Endometrium (tissue), 2 donors: ENCODE data around the gene SLC43A1.
A peak's percentile ranks its signal among the peaks of the same experiment; 100 is the strongest.
"Not testable (repeated sequence)": the region's sequence is repeated elsewhere in the genome, so short reads cannot be mapped to it uniquely, and the experiment has no call there.

Experiments
- FAIRE-seq: peaks from 2 replicates; lab custom pipeline; 2012; peaks lifted over from hg19 to GRCh38; lab: Jason Lieb, UNC
- donor health status: control.
- donor health status: control.

SLC43A1 gene

DNA sequence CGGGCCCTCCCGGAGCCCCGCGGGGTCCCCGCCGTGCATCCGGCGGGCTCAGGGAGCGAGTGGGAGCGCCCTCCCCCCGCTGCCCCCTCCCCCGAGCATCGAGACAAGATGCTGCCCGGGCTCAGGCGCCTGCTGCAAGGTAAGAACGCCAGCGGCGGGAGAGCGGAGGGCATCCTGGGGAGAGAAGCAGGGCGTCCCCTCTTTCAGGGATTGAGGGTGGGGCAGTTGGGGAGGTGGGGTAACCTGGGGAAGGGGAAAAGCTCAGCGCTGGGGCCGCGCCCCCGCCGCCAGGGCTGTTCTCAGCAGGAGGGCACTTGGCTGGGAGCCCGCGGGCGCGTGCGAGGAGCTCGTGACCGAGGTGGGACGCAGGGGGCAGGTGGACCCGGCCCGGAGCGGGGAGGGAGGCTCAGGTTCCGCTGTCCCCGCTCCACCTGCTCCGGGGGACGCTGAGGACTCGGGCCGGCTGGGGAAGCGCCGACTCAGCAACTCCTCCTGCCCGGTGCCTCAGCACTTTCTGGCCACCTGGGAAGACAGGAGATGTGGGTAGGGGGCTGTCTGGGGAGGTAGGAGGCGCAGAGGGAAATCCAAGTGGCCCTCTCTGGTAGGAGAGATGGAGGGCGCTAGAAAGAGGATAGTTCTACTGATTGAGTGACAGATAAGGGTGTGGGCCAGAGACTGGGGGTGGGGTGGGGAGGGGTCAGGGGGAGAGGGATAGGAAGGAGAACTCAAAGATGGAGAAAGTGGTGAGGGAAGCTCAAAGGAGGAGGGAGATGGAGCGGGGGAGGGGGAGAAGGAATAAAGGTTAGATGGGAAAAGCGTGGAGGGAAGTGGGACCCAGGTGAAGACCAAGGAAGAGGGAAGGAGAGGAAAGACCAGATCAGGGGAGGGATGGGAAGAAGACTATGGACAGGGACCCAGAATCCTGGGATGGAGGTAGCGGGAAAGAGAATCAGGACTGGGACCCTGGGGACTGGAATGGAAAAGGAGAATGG lies 54.4 kb downstream of the SLC43A1 start:
- FAIRE-seq: no peak

DNA sequence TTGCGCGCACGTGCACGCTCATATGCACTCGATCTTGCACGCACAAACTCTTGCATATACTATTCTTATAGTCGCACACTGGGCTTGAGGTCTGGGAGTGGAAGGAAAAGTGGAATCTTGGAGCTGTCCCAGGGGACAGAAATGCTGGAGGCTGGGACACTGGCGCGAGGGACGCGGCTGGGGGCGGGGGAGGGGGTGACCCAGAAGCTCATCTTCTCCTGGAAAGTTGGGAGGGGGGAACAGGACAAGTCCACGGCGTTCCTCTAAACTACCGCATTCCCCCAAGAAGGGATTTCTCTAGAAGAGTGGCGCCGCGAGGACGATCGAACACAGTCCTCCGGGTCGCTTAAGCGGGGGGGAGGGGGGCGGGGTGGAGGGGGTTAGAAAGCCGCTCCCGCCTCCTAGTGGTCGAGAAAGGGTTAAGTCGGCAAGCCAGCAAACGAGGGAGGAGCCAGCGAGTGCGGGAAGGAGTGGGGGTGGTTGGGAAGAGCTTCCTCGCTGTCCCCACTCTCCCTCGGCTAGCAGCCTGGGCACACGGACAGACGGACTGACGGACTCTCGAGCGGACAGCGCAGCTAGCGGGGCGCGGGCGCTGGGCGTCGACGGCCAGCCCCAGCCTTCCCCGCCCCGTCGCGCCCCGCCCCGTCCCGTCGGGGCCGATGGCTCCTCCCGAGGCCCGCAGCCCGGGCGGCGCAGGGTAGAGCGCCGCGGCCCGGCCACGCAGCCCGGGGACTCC lies 55.3 kb downstream of the SLC43A1 start, which contains the start of gene RTN4RL2:
RTN4RL2 (plus strand) TSS at position 507 of the 736 bp plus-strand sequence. CDS start 338 bp downstream, outside the sequence.
- FAIRE-seq: no peak

DNA sequence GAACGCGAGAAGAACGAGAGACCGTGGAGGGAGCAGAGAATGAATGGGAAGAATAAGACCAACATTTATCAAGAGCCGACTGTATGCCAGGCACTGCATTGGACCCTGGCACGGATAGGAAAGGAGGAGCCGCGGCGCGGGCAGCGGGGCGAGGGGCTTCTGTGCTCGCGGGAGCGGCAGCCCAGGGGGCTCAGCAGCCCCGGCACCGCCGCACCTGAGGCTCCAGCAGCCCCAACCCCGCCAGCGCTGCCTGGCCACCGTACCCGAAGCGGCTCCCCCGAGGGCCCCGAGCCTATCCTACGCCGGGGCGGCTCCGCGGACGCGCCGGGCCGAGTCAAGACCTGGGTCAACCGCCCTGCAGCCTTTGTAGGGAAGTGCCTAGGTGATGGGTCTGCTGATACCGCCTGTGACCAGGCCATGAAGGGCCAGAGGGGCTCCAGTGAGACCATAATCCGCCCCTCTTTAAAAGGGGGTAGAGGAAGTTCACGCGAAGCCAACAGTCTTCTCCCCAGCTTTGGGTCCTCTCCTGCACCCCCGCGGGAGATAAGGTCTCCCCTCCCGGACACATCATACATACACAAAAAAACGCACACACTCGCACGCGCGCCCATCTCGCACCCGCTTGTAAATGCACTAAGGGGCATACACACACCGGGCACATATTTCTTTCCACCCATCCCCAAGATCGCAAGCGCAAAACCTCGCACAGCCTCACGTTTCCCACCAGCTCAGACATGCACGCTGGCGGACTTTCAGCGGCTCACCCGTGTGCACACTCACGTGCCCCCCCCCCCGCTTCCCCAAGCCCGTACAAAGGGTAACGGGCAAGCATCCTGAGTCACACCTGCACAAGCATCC lies 56.1 kb downstream of the SLC43A1 start:
- FAIRE-seq: no peak

DNA sequence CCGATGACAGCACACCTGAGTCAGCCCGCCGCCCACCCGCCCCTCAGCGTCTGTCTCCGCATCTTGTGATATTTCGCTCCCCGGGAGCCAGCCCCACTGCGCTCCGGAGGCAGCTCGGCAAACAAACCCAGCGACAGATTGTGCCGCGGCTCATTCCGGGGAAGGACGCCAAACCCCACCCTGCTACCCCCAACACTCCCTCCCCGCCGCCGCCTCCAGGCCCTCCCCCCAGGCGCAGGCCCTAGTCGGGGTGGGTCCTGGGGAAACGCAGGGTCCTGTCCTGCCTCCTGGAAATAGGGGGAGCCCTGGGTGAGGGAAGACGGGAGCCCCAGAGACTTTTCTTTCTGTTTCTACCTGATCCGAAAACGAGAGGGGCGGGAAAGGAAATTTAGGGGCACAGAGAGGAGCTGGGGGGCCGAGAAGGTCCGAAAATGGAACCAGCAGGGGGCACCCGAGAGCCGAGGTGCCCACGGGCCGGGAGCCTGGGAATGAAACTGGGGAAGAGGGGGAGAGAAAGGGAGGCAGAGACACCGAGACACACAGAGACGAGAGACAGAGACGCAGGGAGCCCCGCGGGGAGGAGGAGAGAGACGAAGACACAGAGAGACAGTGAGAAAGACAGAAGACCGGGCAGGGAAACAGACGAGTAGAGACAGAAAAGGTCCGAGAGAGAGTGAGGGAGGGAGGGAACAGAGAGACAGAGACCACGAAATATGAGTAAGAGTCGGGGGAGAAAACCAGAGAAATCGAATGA lies 56.9 kb downstream of the SLC43A1 start:
- FAIRE-seq: no peak

DNA sequence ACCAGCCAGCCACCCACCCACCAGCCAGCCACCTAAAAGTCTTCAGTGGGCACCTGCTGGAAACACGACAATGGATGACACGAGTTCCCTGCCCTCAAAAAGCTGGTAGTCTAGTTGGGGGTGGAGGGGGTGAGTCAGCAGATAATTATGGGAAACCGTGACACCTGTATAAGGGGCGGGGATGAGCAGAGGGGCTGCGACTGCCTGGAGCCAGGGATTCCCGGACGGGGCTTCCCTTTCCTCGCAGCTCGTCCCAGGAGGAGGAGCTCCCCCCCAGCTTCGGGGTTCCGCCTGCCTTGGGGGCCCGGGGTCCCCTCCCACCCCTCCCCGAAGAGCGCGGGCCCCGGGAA lies 57.5 kb downstream of the SLC43A1 start:
- FAIRE-seq: no peak

DNA sequence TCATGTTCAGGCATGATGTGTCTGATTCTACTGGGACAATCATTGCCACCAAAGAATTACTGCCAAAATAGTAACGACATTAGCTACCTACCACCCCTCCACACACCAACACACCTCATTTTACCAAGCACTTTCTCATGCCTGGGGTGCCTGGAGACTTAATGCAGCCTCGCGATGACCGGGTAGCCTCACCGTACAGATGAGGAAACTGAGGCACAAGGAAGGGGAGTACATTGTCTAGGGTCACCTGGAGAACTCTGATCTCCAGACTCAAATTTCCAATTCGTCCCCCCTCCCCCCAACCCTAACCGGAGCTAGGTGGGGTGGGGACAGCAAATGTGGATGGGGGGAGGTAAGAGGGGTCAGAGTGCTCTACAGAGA lies 57.9 kb downstream of the SLC43A1 start:
- FAIRE-seq: no peak

DNA sequence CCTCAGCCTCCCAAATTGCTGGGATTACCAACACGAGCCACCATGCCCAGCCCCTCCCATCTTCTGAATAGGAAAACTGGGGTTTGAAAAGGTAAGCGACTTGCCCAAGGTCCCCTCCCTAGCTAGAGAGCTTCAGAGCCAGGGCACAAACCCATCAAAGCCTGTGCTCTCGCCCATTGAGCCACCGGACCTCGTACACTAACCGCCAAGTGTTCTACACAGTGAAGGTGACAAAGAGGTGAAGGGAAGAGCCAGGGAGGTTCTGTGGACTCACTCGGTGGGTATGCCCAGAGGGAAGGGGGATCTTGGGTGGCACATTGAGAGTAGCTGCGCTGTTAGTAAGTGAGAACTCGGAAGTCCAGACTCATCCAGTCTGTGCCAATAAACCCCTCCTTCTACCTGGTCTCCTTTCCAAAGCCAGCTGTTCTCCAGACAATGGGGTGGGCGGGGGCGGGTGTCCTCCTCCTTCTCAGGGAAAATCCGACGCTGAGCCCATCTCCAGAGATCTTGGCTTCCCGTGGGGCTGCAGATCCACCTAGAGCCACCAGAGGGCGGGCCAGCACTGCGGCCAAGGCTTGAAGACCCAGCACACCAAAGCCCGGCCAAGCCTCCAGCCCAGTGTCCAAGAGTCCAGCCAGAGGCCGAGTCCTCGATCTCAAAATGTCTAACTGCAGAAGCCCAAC lies 58.4 kb downstream of the SLC43A1 start:
- no peak for FAIRE-seq

DNA sequence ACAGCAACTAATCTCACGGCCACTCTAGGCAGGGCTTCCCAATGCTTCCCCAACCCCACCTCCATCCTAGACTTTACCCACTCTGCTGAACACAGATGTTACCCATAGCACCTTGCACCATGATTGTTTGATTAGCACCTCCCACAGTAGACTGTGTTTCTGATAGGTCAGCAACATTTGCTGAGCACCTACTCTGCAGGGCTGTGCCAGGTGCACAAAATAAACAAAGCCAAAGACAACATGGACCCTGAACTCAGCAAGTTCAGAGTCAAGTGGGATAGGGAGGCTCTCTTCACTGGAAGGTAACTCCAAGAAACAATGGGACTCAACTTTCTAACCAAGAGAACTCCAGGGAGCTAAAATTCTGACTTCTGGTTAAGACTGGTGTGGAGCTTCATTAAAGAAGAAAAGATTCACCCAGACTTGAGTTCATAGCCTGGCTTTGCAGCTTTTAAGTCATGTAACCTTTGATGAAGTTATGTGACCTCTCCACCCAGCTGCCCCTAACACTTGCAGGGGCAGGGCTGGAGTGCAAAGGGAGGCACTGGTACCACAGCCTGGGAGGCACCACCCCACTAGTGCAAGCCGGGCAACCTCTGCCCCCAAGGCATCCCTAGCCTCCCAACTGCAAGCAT lies 61.8 kb downstream of the SLC43A1 start:
- FAIRE-seq: no peak

DNA sequence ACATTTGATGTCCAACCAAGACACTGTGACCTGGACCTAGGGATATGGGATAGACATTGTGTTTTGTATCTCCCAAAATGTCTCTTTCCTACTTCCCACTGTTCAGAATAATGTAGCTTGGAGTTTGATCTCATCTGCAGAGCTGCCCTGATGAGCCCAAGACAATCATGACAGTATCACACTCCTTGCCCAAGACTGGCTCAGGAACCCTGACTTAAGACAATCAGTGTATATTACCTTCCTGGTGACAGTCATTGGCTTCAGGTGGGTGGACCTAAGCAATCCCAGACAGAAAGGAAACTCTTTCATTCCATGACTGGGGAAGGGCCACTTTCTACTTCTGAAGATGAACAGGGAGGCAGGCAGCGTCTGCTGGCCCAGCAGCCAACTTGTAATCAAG lies 69.4 kb downstream of the SLC43A1 start:
- FAIRE-seq: no peak

DNA sequence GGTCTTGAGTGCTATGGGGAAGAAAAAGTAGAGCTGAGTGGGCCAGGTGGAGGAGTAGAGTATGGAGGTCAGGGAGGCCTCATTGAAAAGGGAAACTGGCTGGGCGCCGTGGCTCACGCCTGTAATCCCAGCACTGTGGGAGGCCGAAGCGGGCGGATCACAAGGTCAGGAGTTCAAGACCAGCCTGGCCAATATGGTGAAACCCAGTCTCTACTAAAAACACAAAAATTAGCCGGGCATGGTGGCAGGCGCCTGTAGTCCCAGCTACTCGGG lies 70.4 kb downstream of the SLC43A1 start:
- not testable (repeated sequence) for FAIRE-seq

DNA sequence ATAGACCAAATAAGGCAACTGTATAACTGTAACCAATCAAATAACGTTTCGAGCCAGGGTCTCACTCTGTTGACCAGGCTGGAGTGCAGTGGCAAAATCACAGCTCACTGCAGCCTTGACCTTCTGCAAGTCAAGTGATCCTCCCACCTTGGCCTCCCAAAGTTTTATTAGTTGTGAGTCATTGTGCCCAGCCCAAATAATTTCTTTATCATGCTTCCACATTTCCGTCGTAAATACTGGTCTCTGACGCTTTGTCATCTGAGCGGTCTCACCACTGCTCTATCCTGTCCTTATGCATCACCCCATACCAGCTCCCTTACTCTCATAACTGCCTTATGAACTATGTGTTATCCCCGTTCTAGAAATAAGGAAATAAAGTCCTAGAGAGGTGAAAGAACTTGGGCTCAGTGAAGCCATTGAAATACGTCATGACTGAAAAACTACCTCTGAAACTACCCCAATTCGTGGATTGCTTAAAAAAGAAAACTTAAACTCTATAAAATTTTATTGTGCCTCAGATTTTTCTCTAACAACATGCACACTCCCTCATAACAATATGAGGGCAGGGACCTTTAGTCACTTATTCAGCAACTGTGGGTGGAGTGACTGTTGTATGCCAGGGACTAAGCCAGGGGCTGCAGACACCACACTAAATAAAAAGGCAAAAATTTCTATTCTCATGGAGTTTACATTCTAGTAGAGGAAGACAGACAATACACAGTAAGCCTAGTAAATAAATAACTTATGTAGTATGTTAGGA lies 71.0 kb downstream of the SLC43A1 start:
- peak; percentile 55 for FAIRE-seq

DNA sequence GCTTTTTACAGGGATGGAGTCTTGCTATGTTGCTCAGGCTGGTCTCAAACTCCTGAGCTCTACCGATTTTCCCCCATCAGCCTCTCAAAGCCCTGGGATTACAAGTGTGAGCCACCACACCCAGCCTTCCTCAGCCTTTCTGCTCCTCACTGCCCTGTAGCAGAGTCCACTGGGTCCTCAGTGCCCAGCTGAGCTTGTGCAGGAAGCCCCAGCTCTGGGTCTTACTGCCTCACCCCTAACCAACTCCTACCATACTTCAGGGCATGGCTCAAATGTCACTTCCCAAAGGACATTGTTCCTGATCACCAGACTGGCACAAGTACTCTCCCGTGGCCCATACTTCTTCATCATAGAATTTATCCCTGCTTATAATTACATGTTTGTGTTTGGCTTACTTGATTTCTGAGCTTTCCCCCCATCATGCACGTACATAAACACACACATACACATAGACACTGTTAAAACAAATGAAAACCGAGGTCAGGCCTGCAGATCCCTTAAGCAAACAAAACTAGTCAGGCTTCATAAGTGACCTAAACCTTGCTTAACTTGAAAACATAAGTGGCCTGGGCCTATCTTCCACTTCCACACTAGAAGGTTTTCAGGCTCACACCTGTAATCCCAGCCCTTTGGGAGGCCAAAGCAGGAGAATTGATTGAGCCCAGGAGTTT lies 74.6 kb downstream of the SLC43A1 start:
- no peak for FAIRE-seq

DNA sequence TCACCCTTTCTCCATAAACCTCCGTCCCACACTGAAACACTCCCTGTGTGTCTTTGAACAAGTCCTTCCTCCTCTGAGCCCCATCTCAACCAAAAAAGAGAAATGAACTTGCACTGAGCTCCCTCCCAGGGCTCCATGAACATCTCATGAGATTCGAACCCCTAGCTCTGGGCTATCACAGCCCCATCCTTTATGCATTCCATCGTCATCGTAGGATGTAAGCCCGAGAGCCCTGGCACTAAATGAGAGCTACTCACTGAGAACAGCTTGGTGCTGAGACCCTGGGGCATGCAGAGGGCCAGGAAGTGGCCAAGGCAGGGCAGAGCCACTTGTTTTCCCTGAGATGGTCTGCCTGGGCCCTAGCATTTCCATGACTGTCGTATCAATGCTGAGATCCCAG lies 75.7 kb downstream of the SLC43A1 start:
- FAIRE-seq: no peak

DNA sequence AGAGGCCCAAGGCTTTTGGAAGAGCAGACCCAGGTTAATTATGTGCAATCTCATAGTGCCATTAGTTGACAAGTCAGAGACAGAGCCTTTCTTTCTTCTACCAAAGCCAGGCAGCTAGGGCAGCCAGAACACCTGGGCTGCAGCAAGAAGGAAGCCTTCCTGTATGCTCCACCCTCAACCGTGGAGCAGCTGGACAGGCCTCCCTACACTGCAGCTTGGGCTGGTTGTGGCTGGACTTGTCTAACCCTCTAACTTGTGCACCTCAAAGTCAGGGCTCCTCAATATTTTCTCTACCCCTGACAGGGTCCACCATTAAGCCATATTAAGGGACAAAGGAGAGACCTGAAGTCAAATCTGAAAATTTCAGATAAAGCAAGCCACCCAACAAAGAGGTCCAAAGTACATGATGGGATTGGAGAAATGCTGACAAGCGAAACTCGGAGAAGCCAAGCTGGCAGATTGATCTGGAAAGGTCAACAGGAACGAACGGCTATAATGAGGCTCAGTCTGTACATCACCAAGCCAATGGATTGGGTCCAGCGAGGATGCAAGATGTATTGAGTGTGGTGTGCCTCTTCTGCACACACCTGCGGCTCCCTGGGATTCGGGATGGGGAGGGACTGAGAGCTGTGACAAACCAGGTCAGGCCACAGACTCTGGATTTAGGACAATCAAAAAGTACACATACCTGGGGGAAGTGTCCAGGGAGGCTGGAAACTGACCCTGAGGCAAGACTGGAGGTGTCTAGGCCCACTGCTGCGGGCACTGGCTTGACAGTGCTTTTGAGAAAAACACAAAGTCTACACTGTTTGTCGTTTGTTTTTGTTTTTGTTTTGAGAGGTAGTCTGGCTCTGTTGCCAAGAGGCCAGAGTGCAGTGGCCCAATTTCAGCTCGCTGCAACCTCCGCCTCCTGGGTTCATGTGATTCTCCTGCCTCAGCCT lies 76.9 kb downstream of the SLC43A1 start:
- no peak for FAIRE-seq

DNA sequence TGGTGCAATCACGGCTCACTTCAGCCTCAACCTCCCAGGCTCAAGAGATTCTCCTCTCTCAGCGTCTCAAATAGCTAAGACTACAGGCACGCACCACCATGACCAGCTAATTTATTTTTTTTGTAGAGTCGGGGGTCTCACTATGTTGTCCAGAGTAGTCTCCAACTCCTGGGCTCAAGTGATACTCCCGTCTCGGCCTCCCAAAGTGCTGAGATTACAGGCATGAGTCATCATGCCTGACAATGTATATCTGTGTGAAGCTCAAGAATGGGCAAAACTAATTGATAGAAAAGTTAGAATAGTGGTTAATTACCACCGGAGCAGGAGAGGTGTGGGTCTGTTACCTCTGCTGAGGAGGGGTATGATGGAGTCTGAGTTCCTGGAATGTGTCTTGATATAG lies 79.5 kb downstream of the SLC43A1 start:
- no peak for FAIRE-seq

DNA sequence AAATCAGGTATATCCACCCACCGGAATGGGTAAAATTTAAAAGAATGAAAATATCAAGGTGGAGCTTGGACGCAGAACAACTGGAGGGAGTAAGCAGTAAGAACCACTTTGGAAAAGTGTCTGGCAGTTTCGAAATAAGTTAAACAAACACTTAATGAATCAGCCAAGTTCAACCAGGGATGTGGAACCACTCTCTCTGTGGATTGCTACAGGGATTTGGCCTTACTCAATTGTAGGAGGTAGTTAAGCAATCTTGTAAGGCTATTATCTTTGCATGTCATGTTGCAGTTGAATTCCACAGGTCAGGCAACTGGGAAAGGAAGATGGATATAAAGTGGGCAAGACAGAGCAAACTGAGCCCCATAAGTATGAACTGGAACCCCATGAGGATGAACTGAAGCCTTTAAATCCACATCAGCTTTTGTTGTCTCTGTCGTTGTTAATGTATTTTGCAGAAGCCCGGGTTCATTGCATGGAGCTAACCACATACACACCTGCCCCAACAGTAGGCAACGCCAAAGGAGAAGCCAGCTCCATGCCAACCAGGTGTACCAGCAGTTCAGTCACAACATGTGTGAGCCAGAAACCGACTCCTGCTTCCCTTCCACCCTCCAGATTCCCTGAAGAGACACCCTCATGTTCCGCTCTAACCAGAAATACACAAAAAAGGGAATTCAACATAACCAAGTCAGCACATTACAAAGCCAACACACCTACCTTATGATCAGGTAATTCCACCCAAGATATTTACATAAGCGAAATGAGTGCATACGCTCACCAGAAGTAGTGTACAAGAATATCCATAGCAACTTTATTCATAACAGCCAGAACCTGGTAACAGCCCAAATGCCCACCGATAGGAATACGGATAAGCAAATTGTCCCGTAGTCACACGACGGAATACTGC lies 80.6 kb downstream of the SLC43A1 start:
- FAIRE-seq: no peak
